CD4-positive, CD25-positive, alpha-beta regulatory T cell (primary cell): ENCODE data around the gene VGF. TPM values are rescaled to one million over a fixed set of nuclear protein-coding genes. Genes with fewer than 3 reads are reported as not detected.
"Not testable (repeated sequence)": the region's sequence is repeated elsewhere in the genome, so short reads cannot be mapped to it uniquely, and the experiment has no call there.

Source experiments
- ATAC-seq, 2 donors: fragments of 150-1000 bp; cut with Tn5 transposase; one replicate each; pipeline ENCODE4 v1.10.0; 2021; ENCODE audit warnings: low read depth in 2 of 2, moderate number of reproducible peaks in 2 of 2, moderate library complexity in 1 of 2
- DNase-seq, 3 donors: peaks; one replicate each; pipeline versions ENCODE4 v3.0.0 to v3.0.0-alpha.2; 2012 to 2022; ENCODE audit warnings: mixed read lengths in 1 of 3
- H3K27ac ChIP-seq: one replicate; pipeline ENCODE4 v1.7.0; 2013; ENCODE audit warnings: mild to moderate bottlenecking, low read length; ENCODE audit not compliant: insufficient read depth, poor library complexity, severe bottlenecking
- H3K27me3 ChIP-seq: one replicate; pipeline ENCODE4 v1.7.0; 2013; ENCODE audit warnings: low read length; ENCODE audit not compliant: control insufficient read depth, insufficient read depth
- H3K36me3 ChIP-seq: one replicate; pipeline ENCODE4 v1.7.0; 2013; ENCODE audit warnings: mild to moderate bottlenecking, low read length, moderate library complexity; ENCODE audit not compliant: control insufficient read depth, insufficient read depth
- H3K4me1 ChIP-seq: 2 replicates; pipeline ENCODE4 v1.7.0; 2013; ENCODE audit warnings: mild to moderate bottlenecking, low read length; ENCODE audit not compliant: insufficient read depth, control insufficient read depth, poor library complexity, severe bottlenecking
- H3K4me3 ChIP-seq: one replicate; pipeline ENCODE4 v1.7.0; 2013; ENCODE audit warnings: low read depth, mild to moderate bottlenecking, low read length, moderate library complexity
- H3K9me3 ChIP-seq, 2 experiments: 1 replicate in 1 of 2; 2 replicates in 1 of 2; pipeline ENCODE4 v1.7.0; 2013; ENCODE audit warnings: low read length in 2 of 2, mild to moderate bottlenecking in 1 of 2, moderate library complexity in 1 of 2; ENCODE audit not compliant: control insufficient read depth in 2 of 2
- H3K27ac Mint-ChIP-seq, 3 donors: one replicate each; pipeline ENCODE4 v1.8.0; 2020 to 2022; ENCODE audit warnings: mild to moderate bottlenecking in 3 of 3, mixed read lengths in 3 of 3, moderate library complexity in 2 of 3
- H3K27me3 Mint-ChIP-seq: one replicate; pipeline ENCODE4 v1.8.0; 2022; ENCODE audit warnings: mild to moderate bottlenecking, mixed read lengths
- H3K36me3 Mint-ChIP-seq: one replicate; pipeline ENCODE4 v1.8.0; 2020; ENCODE audit warnings: mixed read lengths
- H3K4me1 Mint-ChIP-seq, 4 donors: one replicate each; pipeline ENCODE4 v1.8.0; 2020 to 2022; ENCODE audit warnings: mixed read lengths in 4 of 4, mild to moderate bottlenecking in 1 of 4
- H3K4me3 Mint-ChIP-seq, 4 donors: one replicate each; pipeline ENCODE4 v1.8.0; 2020 to 2022; ENCODE audit warnings: mild to moderate bottlenecking in 4 of 4, mixed read lengths in 4 of 4, moderate library complexity in 3 of 4
- H3K9me3 Mint-ChIP-seq, 7 donors: one replicate each; pipeline ENCODE4 v1.8.0; 2020 to 2022; ENCODE audit warnings: mixed read lengths in 7 of 7, mild to moderate bottlenecking in 3 of 7, moderate library complexity in 2 of 7
- polyA plus RNA-seq, 4 donors: library from polyadenylated mRNA; unstranded; fragments of 300-500 nt; fragmentation: Illumina TruSeq; gene quantifications; one replicate each; pipeline ENCODE4 v1.2.3, GENCODE V29; 2021
- total RNA-seq: library from RNA; stranded (reverse); gene quantifications from one replicate; pipeline ENCODE4 v1.2.3, GENCODE V29; 2022

The VGF gene
- total and polyA plus RNA-seq, 5 donors from 2014 or later: not detected

- H3K9me3 ChIP-seq, H3K27ac ChIP-seq, H3K4me3 ChIP-seq, H3K36me3 ChIP-seq, H3K4me3 Mint-ChIP-seq, ATAC-seq, H3K4me1 Mint-ChIP-seq, H3K36me3 Mint-ChIP-seq, DNase-seq, H3K4me1 ChIP-seq, H3K27me3 ChIP-seq, H3K9me3 Mint-ChIP-seq, H3K27ac Mint-ChIP-seq: not testable (repeated sequence)
- H3K27me3 Mint-ChIP-seq: peaks cover 53% of the 10 kb centered on the region
These were observed 34.2 kb upstream of the VGF start for GRCh38 chr7:101199522-101199921.

- ATAC-seq (no peak), DNase-seq (no peak)
- Mint-ChIP-seq H3K27ac (no peak overlapping the region), H3K9me3 (no peaks in the 10 kb centered on the region), H3K4me3 (no peak overlapping the region), H3K27me3 (peaks cover 47% of the 10 kb centered on the region), H3K4me1 (peaks cover 0 to 2% (median 0%) of the 10 kb centered on the region in 4 donors), H3K36me3 (no peaks in the 10 kb centered on the region)
- Histone ChIP-seq H3K4me3 (no peak overlapping the region), H3K9me3 (no peaks in the 10 kb centered on the region), H3K27ac (no peak overlapping the region), H3K36me3 (no peaks in the 10 kb centered on the region), H3K4me1 (peaks cover 4% of the 10 kb centered on the region), H3K27me3 (no peaks in the 10 kb centered on the region)
These were observed 33.1 kb upstream of the VGF start for GRCh38 chr7:101198476-101198875.

GRCh38 chr7:101197991-101198390 lies 32.6 kb upstream of the VGF start:
- Mint-ChIP-seq H3K27me3 (peaks cover 44% of the 10 kb centered on the region), H3K4me3 (no peak overlapping the region), H3K27ac (no peak overlapping the region), H3K4me1 (peaks cover 0 to 2% (median 0%) of the 10 kb centered on the region in 4 donors), H3K9me3 (no peaks in the 10 kb centered on the region), H3K36me3 (no peaks in the 10 kb centered on the region)
- no peak for ATAC-seq
- Histone ChIP-seq H3K4me3 (no peak overlapping the region), H3K27ac (no peak overlapping the region), H3K4me1 (peaks cover 4% of the 10 kb centered on the region), H3K9me3 (no peaks in the 10 kb centered on the region), H3K27me3 (no peaks in the 10 kb centered on the region), H3K36me3 (no peaks in the 10 kb centered on the region)
- no peak for DNase-seq

GRCh38 chr7:101195884-101196283 lies 30.5 kb upstream of the VGF start:
- no peaks in the 10 kb centered on the region for H3K27me3 ChIP-seq
- no peak overlapping the region for H3K27ac ChIP-seq
- H3K4me3 ChIP-seq: no peak overlapping the region
- H3K36me3 Mint-ChIP-seq: no peaks in the 10 kb centered on the region
- ATAC-seq: no peak
- no peak overlapping the region for H3K4me3 Mint-ChIP-seq
- no peaks in the 10 kb centered on the region for H3K4me1 ChIP-seq
- H3K4me1 Mint-ChIP-seq: peaks cover 0 to 6% (median 2%) of the 10 kb centered on the region in 4 donors
- H3K27ac Mint-ChIP-seq: no peak overlapping the region
- DNase-seq: no peak
- H3K27me3 Mint-ChIP-seq: peaks cover 32% of the 10 kb centered on the region
- H3K9me3 ChIP-seq: no peaks in the 10 kb centered on the region
- no peaks in the 10 kb centered on the region for H3K9me3 Mint-ChIP-seq
- no peaks in the 10 kb centered on the region for H3K36me3 ChIP-seq

GRCh38 chr7:101189109-101189508 lies 23.7 kb upstream of the VGF start:
- H3K27me3 ChIP-seq: no peaks in the 10 kb centered on the region
- no peaks in the 10 kb centered on the region for H3K36me3 ChIP-seq
- Mint-ChIP-seq H3K27ac (no peak overlapping the region), H3K4me1 (peaks cover 0 to 6% (median 1%) of the 10 kb centered on the region in 4 donors), H3K4me3 (no peak overlapping the region), H3K9me3 (no peaks in the 10 kb centered on the region), H3K27me3 (peaks cover 29% of the 10 kb centered on the region), H3K36me3 (no peaks in the 10 kb centered on the region)
- no peak overlapping the region for H3K4me3 ChIP-seq
- DNase-seq: no peak
- no peaks in the 10 kb centered on the region for H3K9me3 ChIP-seq
- ATAC-seq: no peak
- no peak overlapping the region for H3K27ac ChIP-seq
- no peaks in the 10 kb centered on the region for H3K4me1 ChIP-seq

- Histone ChIP-seq H3K36me3 (no peaks in the 10 kb centered on the region), H3K9me3 (no peaks in the 10 kb centered on the region), H3K27ac (no peak overlapping the region), H3K4me3 (no peak overlapping the region), H3K27me3 (peaks cover 5% of the 10 kb centered on the region), H3K4me1 (no peaks in the 10 kb centered on the region)
- Mint-ChIP-seq H3K36me3 (no peaks in the 10 kb centered on the region), H3K9me3 (no peaks in the 10 kb centered on the region), H3K4me3 (no peak overlapping the region), H3K27ac (no peak overlapping the region), H3K27me3 (peaks cover 34% of the 10 kb centered on the region), H3K4me1 (peaks cover 0 to 8% (median 2%) of the 10 kb centered on the region in 4 donors)
- no peak for ATAC-seq
- no peak for DNase-seq
These were observed 21.6 kb upstream of the VGF start for GRCh38 chr7:101186844-101187428.

- Mint-ChIP-seq H3K27me3 (peaks cover 40% of the 10 kb centered on the region), H3K36me3 (no peaks in the 10 kb centered on the region), H3K9me3 (no peaks in the 10 kb centered on the region), H3K4me3 (no peak overlapping the region), H3K27ac (no peak overlapping the region), H3K4me1 (peaks cover 0 to 9% (median 2%) of the 10 kb centered on the region in 4 donors)
- ATAC-seq (no peak), DNase-seq (no peak)
- Histone ChIP-seq H3K9me3 (no peaks in the 10 kb centered on the region), H3K4me3 (no peak overlapping the region), H3K27ac (no peak overlapping the region), H3K36me3 (no peaks in the 10 kb centered on the region), H3K4me1 (no peaks in the 10 kb centered on the region), H3K27me3 (peaks cover 7% of the 10 kb centered on the region)
These were observed 20.8 kb upstream of the VGF start for GRCh38 chr7:101186194-101186593.

- peaks cover under 1% of the 10 kb centered on the region for H3K4me1 ChIP-seq
- ATAC-seq: no peak
These were observed 20.0 kb upstream of the VGF start for GRCh38 chr7:101185258-101185839.

More at GRCh38 chr7:101185258-101185839, 20.0 kb upstream of the VGF start:
- no peak overlapping the region for H3K4me3 ChIP-seq
- Mint-ChIP-seq H3K9me3 (peaks cover 0 to 2% (median 0%) of the 10 kb centered on the region in 7 donors), H3K36me3 (no peaks in the 10 kb centered on the region), H3K27ac (no peak overlapping the region), H3K4me3 (no peak overlapping the region), H3K4me1 (peaks cover 0 to 14% (median 5%) of the 10 kb centered on the region in 4 donors), H3K27me3 (peaks cover 46% of the 10 kb centered on the region)
- peaks cover 7% of the 10 kb centered on the region for H3K27me3 ChIP-seq
- no peak overlapping the region for H3K27ac ChIP-seq
- no peak for DNase-seq
- H3K9me3 ChIP-seq: no peaks in the 10 kb centered on the region
- H3K36me3 ChIP-seq: no peaks in the 10 kb centered on the region
